AG04449 (cell line): Measurements from ENCODE around the gene RUNX2.
"Not testable (repeated sequence)": the region's sequence is repeated elsewhere in the genome, so short reads cannot be mapped to it uniquely, and the experiment has no call there.

ENCODE experiments used
- CTCF ChIA-PET: fragments of 350-600 bp; formaldehyde crosslinking; extraction: SDS; loops from one replicate; lab custom pipeline; 2021; ENCODE audit warnings: antibody characterized with exemption; lab: Yijun Ruan, JAX
- POLR2A ChIA-PET: fragments of 400-600, 350-600 bp; formaldehyde crosslinking; extraction: SDS; loops from one replicate; lab custom pipeline; 2020; ENCODE audit warnings: antibody characterized with exemption, inconsistent platforms; lab: Yijun Ruan, JAX
- DNase-seq: peaks from one replicate; pipeline ENCODE4 v3.0.0-alpha.2; 2010; ENCODE audit warnings: low read depth, low spot score
- H3K4me3 ChIP-seq: 2 replicates; pipeline ENCODE4 v1.5.1; 2011; ENCODE audit warnings: low read depth, mild to moderate bottlenecking, control low read depth, low read length
- TF ChIP-seq, protein P1 (sequence below): IDR thresholded peaks from one replicate; pipeline ENCODE4 v1.5.1; 2011; ENCODE audit warnings: mild to moderate bottlenecking, moderate library complexity, low read length, control low read depth, inconsistent platforms; ENCODE audit not compliant: insufficient read depth; ENCODE audit errors: missing control alignments

RUNX2 gene

DNA sequence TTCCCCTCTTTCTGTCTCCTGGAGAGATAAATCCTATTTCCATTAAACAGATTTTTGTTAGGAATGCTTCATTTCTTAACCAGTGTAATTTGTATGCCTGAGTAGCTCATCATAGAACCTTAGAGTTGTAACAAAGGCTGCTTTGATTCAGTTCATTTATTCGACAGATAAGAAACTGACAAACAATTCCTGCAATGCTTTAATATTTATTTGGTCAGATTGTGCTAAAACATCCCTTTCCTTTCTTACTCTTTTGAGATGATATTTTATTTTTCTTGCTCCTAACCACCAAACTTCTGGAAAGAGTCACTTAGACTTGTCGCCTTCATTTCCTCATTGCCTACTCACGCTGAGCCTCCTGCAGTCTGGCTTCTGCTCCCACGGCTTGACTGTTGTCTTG is 138.6 kb downstream of the RUNX2 start:
- CTCF ChIA-PET, result no interaction called here
- POLR2A ChIA-PET, result no interaction called here
- TF ChIP-seq, protein P1, sequence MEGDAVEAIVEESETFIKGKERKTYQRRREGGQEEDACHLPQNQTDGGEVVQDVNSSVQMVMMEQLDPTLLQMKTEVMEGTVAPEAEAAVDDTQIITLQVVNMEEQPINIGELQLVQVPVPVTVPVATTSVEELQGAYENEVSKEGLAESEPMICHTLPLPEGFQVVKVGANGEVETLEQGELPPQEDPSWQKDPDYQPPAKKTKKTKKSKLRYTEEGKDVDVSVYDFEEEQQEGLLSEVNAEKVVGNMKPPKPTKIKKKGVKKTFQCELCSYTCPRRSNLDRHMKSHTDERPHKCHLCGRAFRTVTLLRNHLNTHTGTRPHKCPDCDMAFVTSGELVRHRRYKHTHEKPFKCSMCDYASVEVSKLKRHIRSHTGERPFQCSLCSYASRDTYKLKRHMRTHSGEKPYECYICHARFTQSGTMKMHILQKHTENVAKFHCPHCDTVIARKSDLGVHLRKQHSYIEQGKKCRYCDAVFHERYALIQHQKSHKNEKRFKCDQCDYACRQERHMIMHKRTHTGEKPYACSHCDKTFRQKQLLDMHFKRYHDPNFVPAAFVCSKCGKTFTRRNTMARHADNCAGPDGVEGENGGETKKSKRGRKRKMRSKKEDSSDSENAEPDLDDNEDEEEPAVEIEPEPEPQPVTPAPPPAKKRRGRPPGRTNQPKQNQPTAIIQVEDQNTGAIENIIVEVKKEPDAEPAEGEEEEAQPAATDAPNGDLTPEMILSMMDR, result no peak
- DNase-seq, result no peak
- H3K4me3 ChIP-seq, result no peak overlapping the region

DNA sequence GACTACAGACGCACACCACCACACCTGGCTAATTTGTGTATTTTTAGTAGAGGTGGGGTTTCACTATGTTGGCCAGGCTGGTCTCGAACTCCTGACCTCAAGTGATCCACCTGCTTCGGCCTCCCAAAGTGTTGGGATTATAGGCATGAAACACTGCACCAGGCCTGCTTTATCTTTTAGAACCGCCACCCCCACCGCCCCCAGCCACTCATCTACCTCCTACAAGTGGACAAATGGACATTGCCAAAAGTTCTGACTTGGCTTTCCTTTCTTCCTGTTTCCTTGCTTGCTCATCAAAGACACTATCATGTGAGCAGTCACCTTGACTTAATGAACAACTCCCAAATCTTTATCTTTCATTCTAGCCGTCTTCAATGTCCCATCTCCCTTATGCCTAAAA is 139.3 kb downstream of the RUNX2 start:
- H3K4me3 ChIP-seq, DNase-seq, CTCF ChIA-PET, POLR2A ChIA-PET: not testable (repeated sequence)

DNA sequence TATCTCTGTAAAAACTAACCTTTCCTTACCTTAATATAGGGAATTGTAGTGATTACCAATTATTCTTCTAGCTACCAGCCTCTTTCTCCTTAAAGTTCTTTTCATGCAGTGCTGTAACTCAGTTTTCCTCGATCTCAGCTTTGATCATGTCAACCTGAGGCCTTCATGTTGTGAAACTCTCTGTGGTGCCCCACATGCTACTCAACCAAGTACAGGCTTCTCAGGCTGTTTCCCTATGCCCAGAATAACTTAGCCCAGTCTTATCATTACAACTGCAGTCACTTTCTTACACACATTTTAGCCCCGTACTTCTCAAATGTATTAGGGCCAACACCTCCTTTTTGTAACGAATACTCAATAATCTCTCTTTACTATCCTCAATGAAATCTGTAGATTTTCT is 139.7 kb downstream of the RUNX2 start:
- POLR2A ChIA-PET, result no interaction called here
- H3K4me3 ChIP-seq, result no peak overlapping the region
- CTCF ChIA-PET, result interaction anchor here (0.8 to 1.4 kb wide), 2 partner anchors 9 to 247 kb away, joined by 3 to 4 read pairs; no protein-coding TSS in a partner anchor
- no peak for DNase-seq
- TF ChIP-seq, protein P1, result no peak

DNA sequence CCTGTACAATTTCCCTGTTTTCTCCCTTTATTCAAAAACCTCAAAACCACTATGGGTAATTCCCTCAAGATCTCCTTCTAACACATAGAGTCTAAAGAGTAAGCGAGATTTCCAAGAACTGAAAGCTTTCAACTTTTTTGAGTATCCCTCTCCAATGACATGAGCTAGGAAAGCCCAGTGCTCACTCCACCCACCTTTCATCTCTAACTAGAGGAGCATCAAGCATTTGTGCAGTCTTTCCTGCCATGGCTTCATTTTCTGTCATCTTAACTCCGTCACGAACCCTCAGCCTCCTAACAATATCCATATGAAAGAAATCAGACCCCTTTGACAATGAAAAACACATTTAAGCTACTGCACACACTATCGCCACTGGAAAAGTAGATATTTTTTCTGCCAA is 141.5 kb downstream of the RUNX2 start:
- TF ChIP-seq, protein P1, result no peak
- DNase-seq, result no peak
- ChIA-PET CTCF (interaction anchor here (0.9 to 1.2 kb wide), 3 partner anchors 11 to 994 kb away, joined by 3 to 4 read pairs (median 3); no protein-coding TSS in a partner anchor), POLR2A (interaction anchor here (0.6 kb wide), 1 partner anchor 50 kb away, joined by 3 read pairs; no protein-coding TSS in a partner anchor)
- no peak overlapping the region for H3K4me3 ChIP-seq

DNA sequence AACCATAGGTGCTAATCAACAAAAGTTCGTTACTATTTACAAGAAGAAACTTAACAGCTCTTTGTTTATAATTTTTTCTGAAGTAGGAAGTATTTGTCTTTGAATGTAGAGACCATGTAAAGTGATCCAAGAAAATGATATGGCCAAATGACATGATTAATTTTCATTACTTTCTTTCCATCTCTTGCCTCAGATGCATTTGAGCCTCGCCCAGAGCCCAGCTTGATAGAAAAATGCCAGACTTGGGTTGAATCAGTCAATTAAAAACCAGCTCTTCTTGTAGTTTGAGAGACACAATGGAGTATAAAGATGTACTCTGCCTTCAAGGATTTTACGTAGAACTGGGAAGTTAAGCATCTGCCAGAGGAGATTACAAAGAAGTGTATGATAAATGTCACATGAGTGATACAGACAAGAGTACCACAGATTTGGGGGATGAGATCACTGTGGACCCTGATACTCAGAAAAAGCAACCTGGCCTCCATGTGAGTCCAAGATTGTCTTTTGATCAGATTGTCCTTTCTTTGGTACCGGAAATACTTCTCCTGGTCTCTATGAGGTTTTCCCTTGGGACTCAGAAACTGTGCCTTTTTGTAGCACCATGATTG is 142.1 kb downstream of the RUNX2 start:
- no peak overlapping the region for H3K4me3 ChIP-seq
- DNase-seq, result no peak
- ChIA-PET CTCF (interaction anchor here (0.9 to 1.2 kb wide), 4 partner anchors 12 to 995 kb away, joined by 3 to 4 read pairs (median 3); no protein-coding TSS in a partner anchor), POLR2A (interaction anchor here (0.6 kb wide), 1 partner anchor 49 kb away, joined by 3 read pairs; no protein-coding TSS in a partner anchor)
- TF ChIP-seq, protein P1, result no peak

DNA sequence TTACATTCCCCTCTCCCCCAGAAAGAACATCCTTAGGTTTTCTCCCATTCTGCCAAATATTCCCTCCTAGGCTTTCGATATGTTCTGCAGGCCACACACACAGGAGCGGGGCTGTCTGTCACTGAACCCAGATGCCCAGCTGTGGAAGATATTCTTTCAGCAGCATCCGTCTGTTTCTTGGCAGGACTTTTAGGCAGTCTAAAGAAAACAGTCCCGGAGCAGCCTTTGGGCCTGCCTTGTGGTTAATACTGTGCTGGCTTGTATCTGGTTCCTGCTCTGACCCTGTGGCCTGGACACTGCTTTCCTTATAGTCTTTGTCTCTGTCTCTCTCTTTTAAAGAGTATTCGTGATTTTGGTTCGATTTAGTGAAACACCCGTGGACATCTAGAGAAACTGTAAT is 144.3 kb downstream of the RUNX2 start:
- ChIA-PET POLR2A (no interaction called here), CTCF (interaction anchor here (1.3 to 1.4 kb wide), 2 partner anchors 8 to 842 kb away, joined by 3 to 4 read pairs; no protein-coding TSS in a partner anchor)
- TF ChIP-seq, protein P1, result no peak
- no peak overlapping the region for H3K4me3 ChIP-seq
- no peak for DNase-seq
